HCT116 (cell line): ENCODE data around the gene DNAH9. TPM values are rescaled to one million over a fixed set of nuclear protein-coding genes. Genes with fewer than 3 reads are reported as not detected.

Experiments
- ATAC-seq: fragments of 200-7000 bp; cut with Tn5 transposase; 2 replicates; pipeline ENCODE4 v1.9.1; 2020; ENCODE audit warnings: mild to moderate bottlenecking, moderate library complexity
- BruUV-seq: library from RNA; stranded (reverse); fragments of 400-500 nt; replicated peaks from 2 replicates; lab custom pipeline; 2021; lab: Mats Ljungman, UMichigan
- CTCF ChIA-PET: fragments of 300-600 bp; sonication (Branson Sonifier 250); formaldehyde crosslinking; loops from one replicate; lab custom pipeline; 2021; ENCODE audit warnings: antibody characterized with exemption; lab: Charles Lee
- POLR2A ChIA-PET: fragments of 300-600, 350-600 bp; sonication (Branson Sonifier 250); formaldehyde crosslinking; loops from one replicate; lab custom pipeline; 2021; ENCODE audit warnings: antibody characterized with exemption; lab: Charles Lee
- RAD21 ChIA-PET, 2 experiments: fragments of 300-600 bp; sonication (Branson Sonifier 250); formaldehyde crosslinking; loops; one replicate each; lab custom pipeline; 2023; ENCODE audit warnings: low total read pairs in 2 of 2; ENCODE audit not compliant: uncharacterized antibody in 2 of 2, unreplicated experiment in 2 of 2, low non-redundant PET in 1 of 2; lab: Charles Lee
- DNase-seq: peaks from one replicate; pipeline ENCODE4 v3.0.0-alpha.2; 2010; ENCODE audit warnings: low read depth, low spot score
- H2AFZ ChIP-seq: fragments of 200-600 bp; shearing (Covaris generic), sonication (generic); 2 replicates; pipeline ENCODE4 v1.6.1; 2017; ENCODE audit warnings: low read depth, mixed run types, mixed read lengths, antibody characterized with exemption, low read length; ENCODE audit not compliant: poor library complexity, severe bottlenecking
- H3K27ac ChIP-seq: 2 replicates; pipeline ENCODE4 v1.5.1; 2012; ENCODE audit warnings: low read depth, low read length
- H3K27me3 ChIP-seq: fragments of 200-600 bp; sonication (generic); 2 replicates; pipeline ENCODE4 v1.6.1; 2016; ENCODE audit warnings: mixed run types, low read length, mixed read lengths; ENCODE audit not compliant: insufficient read depth
- H3K36me3 ChIP-seq, 2 experiments: fragments of 200-500 bp in 1 of 2; fragments of 200-600 bp in 1 of 2; sonication (Bioruptor generic) in 1 of 2; sonication (generic) in 1 of 2; 2 replicates each; pipeline versions ENCODE4 v1.5.1 to v1.6.1; 2014 to 2016; ENCODE audit warnings: low read length in 2 of 2, inconsistent platforms in 1 of 2, mixed read lengths in 1 of 2, mixed run types in 1 of 2; ENCODE audit not compliant: insufficient read depth in 2 of 2, control insufficient read depth in 1 of 2
- H3K4me1 ChIP-seq, 2 experiments: fragments of 200-600 bp in 1 of 2; sonication (generic) in 1 of 2; 2 replicates each; pipeline versions ENCODE4 v1.5.1 to v1.6.1; 2012 to 2017; ENCODE audit warnings: low read length in 2 of 2, inconsistent platforms in 1 of 2, mild to moderate bottlenecking in 1 of 2, mixed read lengths in 1 of 2, mixed run types in 1 of 2, moderate library complexity in 1 of 2; ENCODE audit not compliant: insufficient read depth in 2 of 2, control insufficient read depth in 1 of 2
- H3K4me2 ChIP-seq: fragments of 200-600 bp; sonication (generic); 2 replicates; pipeline ENCODE4 v1.6.1; 2017; ENCODE audit warnings: mixed run types, low read length, mixed read lengths
- H3K4me3 ChIP-seq, 2 experiments: fragments of 200-600 bp in 1 of 2; sonication (generic) in 1 of 2; replicated peaks in 1 of 2; 2 replicates each; pipeline ENCODE4 v1.5.1; 2011 to 2016; ENCODE audit warnings: low read length in 2 of 2, control low read depth in 1 of 2, low read depth in 1 of 2, mild to moderate bottlenecking in 1 of 2, mixed read lengths in 1 of 2, mixed run types in 1 of 2
- H3K79me2 ChIP-seq: fragments of 200-600 bp; sonication (generic); 2 replicates; pipeline ENCODE4 v1.6.1; 2017; ENCODE audit warnings: mild to moderate bottlenecking, mixed run types, low read length, moderate library complexity, mixed read lengths; ENCODE audit not compliant: insufficient read depth
- H3K9ac ChIP-seq: fragments of 200-600 bp; sonication (generic); 2 replicates; pipeline ENCODE4 v1.6.1; 2016; ENCODE audit warnings: low read length, mixed read lengths
- H3K9me2 ChIP-seq: fragments of 200-600 bp; sonication (generic), shearing (Covaris generic); 2 replicates; pipeline ENCODE4 v1.6.1; 2017; ENCODE audit warnings: mixed run types, mild to moderate bottlenecking, moderate library complexity; ENCODE audit not compliant: insufficient read depth
- H3K9me3 ChIP-seq, 2 experiments: fragments of 200-500 bp in 1 of 2; fragments of 200-600 bp in 1 of 2; sonication (Bioruptor generic) in 1 of 2; sonication (generic) in 1 of 2; 2 replicates each; pipeline ENCODE4 v1.6.1; 2014 to 2017; ENCODE audit warnings: low read length in 2 of 2, mixed read lengths in 2 of 2, inconsistent platforms in 1 of 2, low read depth in 1 of 2, mild to moderate bottlenecking in 1 of 2, mixed run types in 1 of 2, moderate library complexity in 1 of 2; ENCODE audit not compliant: control insufficient read depth in 1 of 2, insufficient read depth in 1 of 2
- H4K20me1 ChIP-seq: fragments of 200-600 bp; sonication (generic), shearing (Covaris generic); 2 replicates; pipeline ENCODE4 v1.6.1; 2017; ENCODE audit warnings: mixed run types, mild to moderate bottlenecking, moderate library complexity; ENCODE audit not compliant: insufficient read depth
- ATF3 ChIP-seq: IDR thresholded peaks from 2 replicates; pipeline ENCODE4 v1.6.1; 2012
- CBX3 ChIP-seq: IDR thresholded peaks from 2 replicates; pipeline ENCODE4 v1.6.1; 2012; ENCODE audit warnings: low read depth
- CEBPB ChIP-seq: IDR thresholded peaks from 2 replicates; pipeline ENCODE4 v1.6.1; 2012; ENCODE audit warnings: low read depth
- CTCF ChIP-seq, 3 experiments: fragments of 200-600 bp in 1 of 3; sonication (generic) in 1 of 3; IDR thresholded peaks in 2 of 3; conservative IDR thresholded peaks in 1 of 3; 2 replicates each; pipeline ENCODE4 v1.5.1; 2012 to 2017; ENCODE audit warnings: low read depth in 2 of 3, low read length in 2 of 3, antibody characterized with exemption in 1 of 3, borderline replicate concordance in 1 of 3, control low read depth in 1 of 3, mild to moderate bottlenecking in 1 of 3, mixed read lengths in 1 of 3, mixed run types in 1 of 3, moderate library complexity in 1 of 3; ENCODE audit not compliant: insufficient read depth in 1 of 3
- ELF1 ChIP-seq: IDR thresholded peaks from 2 replicates; pipeline ENCODE4 v1.6.1; 2012; ENCODE audit warnings: low read depth, borderline replicate concordance
- EZH2 ChIP-seq: fragments of 200-600 bp; sonication (generic); IDR thresholded peaks from 2 replicates; pipeline ENCODE4 v1.6.1; 2017; ENCODE audit warnings: antibody characterized with exemption, mixed run types
- EZH2phosphoT487 ChIP-seq: fragments of 200-600 bp; IDR thresholded peaks from 2 replicates; pipeline ENCODE4 v1.6.1; 2018; ENCODE audit warnings: antibody characterized with exemption, borderline replicate concordance
- RAD21 ChIP-seq: IDR thresholded peaks from 2 replicates; pipeline ENCODE4 v1.6.1; 2012; ENCODE audit warnings: low read depth, mild to moderate bottlenecking
- SIN3A ChIP-seq: IDR thresholded peaks from 2 replicates; pipeline ENCODE4 v1.6.1; 2012; ENCODE audit warnings: low read depth
- SRF ChIP-seq: IDR thresholded peaks from 2 replicates; pipeline ENCODE4 v1.6.1; 2012; ENCODE audit warnings: low read depth
- TCF7L2 ChIP-seq: IDR thresholded peaks from 2 replicates; pipeline ENCODE4 v1.7.0; 2011; ENCODE audit warnings: borderline replicate concordance, inconsistent platforms; ENCODE audit not compliant: insufficient read depth, insufficient read length; ENCODE audit errors: extremely low read depth
- ZBTB33 ChIP-seq: IDR thresholded peaks from 2 replicates; pipeline ENCODE4 v1.6.1; 2011; ENCODE audit warnings: mild to moderate bottlenecking, low read length, moderate library complexity; ENCODE audit not compliant: insufficient replicate concordance; ENCODE audit errors: extremely low read depth
- intact Hi-C: fragments of 100-400 bp; cut with micrococcal nuclease; formaldehyde crosslinking; loops from 2 replicates; pipeline ENCODE4 v1.10.0; 2022
- total RNA-seq: library from RNA; stranded (reverse); gene quantifications from one replicate; pipeline ENCODE4 v1.2.1, GENCODE V29; 2021; ENCODE audit not compliant: unreplicated experiment

DNAH9 gene
- total RNA-seq, 1 experiment from 2014 or later, result not detected

GRCh38 chr17:11899537-11899942, 301.3 kb downstream of the DNAH9 start:
- Histone ChIP-seq H3K27me3 (no peaks in the 10 kb centered on the region), H3K4me2 (no peak overlapping the region), H3K79me2 (no peaks in the 10 kb centered on the region), H3K9me3 (no peaks in the 10 kb centered on the region), H3K27ac (no peak overlapping the region), H3K4me1 (no peaks in the 10 kb centered on the region), H3K36me3 (no peaks in the 10 kb centered on the region), H2AFZ (no peak overlapping the region), H4K20me1 (no peaks in the 10 kb centered on the region), H3K9me2 (no peaks in the 10 kb centered on the region), H3K4me3 (no peak overlapping the region), H3K9ac (no peak overlapping the region)
- no peak for DNase-seq
- POLR2A ChIA-PET, result interaction anchor here (1.0 kb wide), 1 partner anchor 98 kb away, joined by 3 read pairs; the partner anchor contains the start of gene ZNF18
- RAD21 ChIA-PET, result no interaction called here
- no peak for ATAC-seq
- intact Hi-C loops, result no loop called here
- CTCF ChIA-PET, result no interaction called here
- no TSS peak for BruUV-seq
- TF ChIP-seq RAD21 (peak; percentile 31), ATF3 (no peak)

DNA sequence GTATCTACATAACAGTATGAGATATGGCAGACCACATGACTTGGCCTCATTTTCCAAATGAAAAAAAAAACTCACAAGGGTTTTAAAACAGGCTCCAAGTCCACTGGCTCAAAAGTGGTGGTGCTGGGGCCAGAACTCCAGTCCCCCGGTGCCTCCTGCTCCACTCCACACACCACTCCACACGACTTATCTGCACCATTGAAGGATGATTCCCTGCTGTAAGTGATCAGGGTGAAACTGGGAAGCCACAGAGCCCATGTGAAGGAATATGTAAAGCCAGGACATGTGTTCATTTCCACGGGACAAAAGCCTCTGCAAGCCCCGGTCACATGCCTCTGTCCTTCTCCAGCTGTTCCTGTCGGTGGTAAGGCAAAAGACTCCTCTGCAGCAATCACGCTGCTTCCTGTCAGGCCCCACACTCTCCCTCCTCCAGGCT, 301.8 kb downstream of the DNAH9 start:
- ChIA-PET POLR2A (interaction anchor here (1.0 kb wide), 1 partner anchor 97 kb away, joined by 3 read pairs; the partner anchor contains the start of gene ZNF18), RAD21 (interaction anchor here in 1 of 2 experiments (0.6 kb wide), 1 partner anchor 49 kb away, joined by 3 read pairs; no protein-coding TSS in a partner anchor), CTCF (no interaction called here)
- Histone ChIP-seq H3K9ac (no peak overlapping the region), H3K4me3 (no peak overlapping the region), H3K4me1 (no peaks in the 10 kb centered on the region), H3K27me3 (no peaks in the 10 kb centered on the region), H3K79me2 (no peaks in the 10 kb centered on the region), H3K27ac (no peak overlapping the region), H3K9me3 (no peaks in the 10 kb centered on the region), H4K20me1 (no peaks in the 10 kb centered on the region), H3K36me3 (no peaks in the 10 kb centered on the region), H2AFZ (no peak overlapping the region), H3K4me2 (no peak overlapping the region), H3K9me2 (no peaks in the 10 kb centered on the region)
- BruUV-seq, result no TSS peak
- DNase-seq (no peak), ATAC-seq (no peak)
- intact Hi-C loops, result no loop called here
- no peak for TF ChIP-seq SRF
- TF ChIP-seq EZH2phosphoT487, result no peak
- no peak for TF ChIP-seq ZBTB33
- TF ChIP-seq SIN3A, result no peak
- no peak for TF ChIP-seq RAD21
- no peak for TF ChIP-seq CTCF (IDR thresholded peaks at IDR 0.05 in 2 of 3, conservative IDR thresholded peaks at IDR 0.05 in 1 of 3; ENCODE audit: borderline replicate concordance in 1 of 3, insufficient read depth in 1 of 3, low read depth in 2 of 3, low read length in 2 of 3)
- TF ChIP-seq EZH2, result no peak
- TF ChIP-seq ELF1, result no peak
- no peak for TF ChIP-seq ATF3
- TF ChIP-seq TCF7L2, result no peak
- TF ChIP-seq CBX3, result no peak
- TF ChIP-seq CEBPB, result no peak
